Sigmoid colon (tissue), 7 donors: ENCODE measurements around the gene ALKBH6. TPM values are rescaled to one million over a fixed set of nuclear protein-coding genes. Genes with fewer than 3 reads are reported as not detected.

ENCODE experiments used
- DNase-seq: peaks from one replicate; pipeline ENCODE4 v3.0.0-alpha.2; 2019
- H3K27ac ChIP-seq, 4 donors: fragments of 200-600 bp; sonication (generic); one replicate each; pipeline ENCODE4 v1.5.1; 2016 to 2019; ENCODE audit warnings: mild to moderate bottlenecking in 1 of 4
- H3K27me3 ChIP-seq, 3 donors: fragments of 200-600 bp; sonication (generic); one replicate each; pipeline ENCODE4 v1.5.1; 2019; ENCODE audit warnings: mild to moderate bottlenecking in 1 of 3
- H3K36me3 ChIP-seq, 4 donors: fragments of 200-600 bp; sonication (generic); one replicate each; pipeline ENCODE4 v1.5.1; 2016 to 2019
- H3K4me1 ChIP-seq, 4 donors: fragments of 200-600 bp; sonication (generic); one replicate each; pipeline ENCODE4 v1.5.1; 2017 to 2019
- H3K4me3 ChIP-seq, 4 donors: fragments of 200-600 bp; sonication (generic); one replicate each; pipeline ENCODE4 v1.5.1; 2017 to 2019; ENCODE audit warnings: mild to moderate bottlenecking in 2 of 4, moderate library complexity in 1 of 4
- H3K9me3 ChIP-seq, 4 donors: fragments of 200-600 bp in 3 of 4; sonication (generic) in 3 of 4; one replicate each; pipeline versions ENCODE4 v1.5.1 to v1.6.1; 2013 to 2019
- EP300 ChIP-seq, 4 donors: sonication (generic); formaldehyde crosslinking; IDR thresholded peaks; one replicate each; pipeline ENCODE4 v1.6.1; 2017; ENCODE audit warnings: antibody characterized with exemption in 4 of 4
- POLR2A ChIP-seq, 2 donors: fragments of 450-650 bp; IDR thresholded peaks; one replicate each; pipeline ENCODE4 v1.6.1; 2016; ENCODE audit warnings: antibody characterized with exemption in 2 of 2, mild to moderate bottlenecking in 2 of 2, moderate library complexity in 2 of 2
- POLR2AphosphoS5 ChIP-seq, 4 donors: sonication (generic); formaldehyde crosslinking; IDR thresholded peaks; one replicate each; pipeline ENCODE4 v1.6.1; 2017; ENCODE audit warnings: antibody characterized with exemption in 4 of 4
- WGBS, 2 donors: extraction: QIAGEN DNeasy Blood & Tissue Kit; methylation state at CpG; one replicate each; pipeline ENCODE4 v1.1.7; 2013; 5-methylcytosine and 5-hydroxymethylcytosine counted together
- intact Hi-C: fragments of 100-400 bp; cut with DNase I; formaldehyde crosslinking; loops from one replicate; pipeline ENCODE4 v1.15.1; 2023
- polyA plus RNA-seq, 3 donors: library from polyadenylated mRNA; stranded (reverse); fragments of 200-250 nt; gene quantifications; one replicate each; pipeline ENCODE4 v1.2.3, GENCODE V29; 2013
- total RNA-seq, 4 donors: library from RNA; depleted of rRNA; stranded (reverse); fragments of >200 nt; gene quantifications; one replicate each; pipeline ENCODE4 v1.1.0, GENCODE V29; 2016
- TF ChIP-seq, protein P1 (sequence below), 4 experiments: fragments of 450-650 bp in 3 of 4; fragments of 200-600 bp in 1 of 4; IDR thresholded peaks; one replicate each; pipeline ENCODE4 v1.5.1; 2016 to 2019; ENCODE audit warnings: antibody characterized with exemption in 4 of 4, mild to moderate bottlenecking in 3 of 4, moderate library complexity in 2 of 4
- donor health status: healthy with polysubstance abuse.
- donor health status: Bipolar disorder and iron deficiency.
- donor health status: healthy.

ALKBH6 gene
- total and polyA plus RNA-seq, 7 donors, result 12.0 to 31.7 (median 24.4) TPM

DNA sequence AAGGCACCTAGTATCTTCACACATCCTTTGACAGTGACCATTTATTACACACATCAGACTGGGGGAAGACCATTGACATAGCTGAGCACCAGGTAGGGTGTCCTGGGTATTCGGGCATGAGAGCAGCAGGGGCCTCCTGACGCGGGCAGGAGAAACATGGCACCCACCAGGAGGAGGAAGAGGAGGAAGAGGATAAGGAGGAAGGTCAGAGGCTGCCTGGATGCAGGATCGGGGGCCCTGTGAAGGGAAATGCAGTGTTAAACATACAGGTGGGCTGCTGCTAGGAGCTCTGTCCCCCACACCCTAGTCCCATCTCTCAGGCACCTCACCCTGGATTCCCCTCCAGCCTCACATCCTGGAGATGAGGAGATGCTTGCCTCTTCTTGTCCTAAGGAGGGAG lies 10.7 kb downstream of the ALKBH6 start:
- H3K4me1 ChIP-seq, result peaks cover 0 to 21% (median 16%) of the 10 kb centered on the region in 4 donors
- H3K27me3 ChIP-seq, result no peaks in the 10 kb centered on the region
- DNase-seq, result no peak
- 98 to 99% methylated on average over 4 of the region's 4 CpGs for WGBS, 2 donors
- H3K27ac ChIP-seq, result no peak overlapping the region
- no peaks in the 10 kb centered on the region for H3K9me3 ChIP-seq
- H3K4me3 ChIP-seq, result no peak overlapping the region
- no peak for TF ChIP-seq EP300 (IDR thresholded peaks at IDR 0.05)
- TF ChIP-seq POLR2AphosphoS5 (IDR thresholded peaks at IDR 0.05), result no peak
- no peak for TF ChIP-seq POLR2A (IDR thresholded peaks at IDR 0.05)
- TF ChIP-seq, protein P1, sequence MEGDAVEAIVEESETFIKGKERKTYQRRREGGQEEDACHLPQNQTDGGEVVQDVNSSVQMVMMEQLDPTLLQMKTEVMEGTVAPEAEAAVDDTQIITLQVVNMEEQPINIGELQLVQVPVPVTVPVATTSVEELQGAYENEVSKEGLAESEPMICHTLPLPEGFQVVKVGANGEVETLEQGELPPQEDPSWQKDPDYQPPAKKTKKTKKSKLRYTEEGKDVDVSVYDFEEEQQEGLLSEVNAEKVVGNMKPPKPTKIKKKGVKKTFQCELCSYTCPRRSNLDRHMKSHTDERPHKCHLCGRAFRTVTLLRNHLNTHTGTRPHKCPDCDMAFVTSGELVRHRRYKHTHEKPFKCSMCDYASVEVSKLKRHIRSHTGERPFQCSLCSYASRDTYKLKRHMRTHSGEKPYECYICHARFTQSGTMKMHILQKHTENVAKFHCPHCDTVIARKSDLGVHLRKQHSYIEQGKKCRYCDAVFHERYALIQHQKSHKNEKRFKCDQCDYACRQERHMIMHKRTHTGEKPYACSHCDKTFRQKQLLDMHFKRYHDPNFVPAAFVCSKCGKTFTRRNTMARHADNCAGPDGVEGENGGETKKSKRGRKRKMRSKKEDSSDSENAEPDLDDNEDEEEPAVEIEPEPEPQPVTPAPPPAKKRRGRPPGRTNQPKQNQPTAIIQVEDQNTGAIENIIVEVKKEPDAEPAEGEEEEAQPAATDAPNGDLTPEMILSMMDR (IDR thresholded peaks at IDR 0.05), result no peak
- H3K36me3 ChIP-seq, result peaks cover 0 to 11% (median 2%) of the 10 kb centered on the region in 4 donors
- intact Hi-C loops, result no loop called here

DNA sequence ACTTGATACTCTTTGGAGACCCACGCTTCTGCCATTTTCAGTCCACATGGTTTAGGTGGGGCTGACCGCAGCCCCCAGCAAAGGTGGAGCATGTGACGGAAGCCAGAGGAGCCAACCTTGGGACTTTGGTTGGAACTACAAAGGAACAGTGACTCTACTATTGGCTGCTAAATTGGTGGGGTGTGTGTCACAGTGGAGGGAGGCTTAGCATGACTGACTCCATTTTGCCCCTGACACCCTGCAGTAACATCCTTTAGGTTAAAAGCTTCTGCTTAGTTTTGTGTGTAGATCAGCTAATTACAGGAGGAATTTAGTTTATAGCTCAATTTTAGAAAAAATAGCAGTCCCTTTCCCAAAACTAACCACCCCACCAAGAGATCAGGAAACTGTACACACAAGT lies 12.4 kb downstream of the ALKBH6 start:
- intact Hi-C loops, result no loop called here
- TF ChIP-seq, protein P1 (IDR thresholded peaks at IDR 0.05), result no peak
- TF ChIP-seq EP300 (IDR thresholded peaks at IDR 0.05) (no peak), POLR2A (IDR thresholded peaks at IDR 0.05) (no peak), POLR2AphosphoS5 (IDR thresholded peaks at IDR 0.05) (no peak)
- no peaks in the 10 kb centered on the region for H3K9me3 ChIP-seq
- 98% methylated on average over 3 of the region's 3 CpGs for WGBS, 2 donors
- H3K4me3 ChIP-seq, result no peak overlapping the region
- peaks cover 0 to 21% (median 2%) of the 10 kb centered on the region in 4 donors for H3K36me3 ChIP-seq
- no peak overlapping the region for H3K27ac ChIP-seq
- DNase-seq, result no peak
- no peaks in the 10 kb centered on the region for H3K27me3 ChIP-seq
- peaks cover 0 to 32% (median 21%) of the 10 kb centered on the region in 4 donors for H3K4me1 ChIP-seq

DNA sequence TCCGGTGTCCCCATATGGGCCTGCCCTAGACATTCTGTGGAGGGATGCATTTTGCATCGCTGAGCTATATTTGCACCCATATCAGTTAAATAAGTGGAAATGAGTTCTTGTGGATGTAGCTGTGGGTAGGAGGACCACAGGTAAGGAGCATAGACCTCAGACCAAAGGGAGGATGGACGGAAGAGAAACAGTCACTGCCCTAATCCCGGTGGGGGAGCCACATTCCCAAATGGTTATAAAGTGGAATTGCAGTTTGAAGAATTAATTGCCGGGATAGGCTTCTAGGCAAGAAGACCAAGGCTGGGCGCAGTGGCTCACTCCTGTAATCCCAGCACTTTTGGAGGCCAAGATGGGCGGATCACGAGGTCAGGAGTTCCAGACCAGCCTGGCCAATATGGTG lies 17.2 kb downstream of the ALKBH6 start:
- Histone ChIP-seq H3K4me3 (peak overlapping the region in 1 of 4 donors; percentile 71), H3K27ac (peak overlapping the region; percentile 88 to 94 (median 91)), H3K4me1 (peaks cover 0 to 51% (median 42%) of the 10 kb centered on the region in 4 donors), H3K9me3 (no peaks in the 10 kb centered on the region), H3K27me3 (no peaks in the 10 kb centered on the region), H3K36me3 (peaks cover 0 to 12% (median 2%) of the 10 kb centered on the region in 4 donors)
- TF ChIP-seq EP300 (IDR thresholded peaks at IDR 0.05) (no peak), POLR2A (IDR thresholded peaks at IDR 0.05) (no peak), POLR2AphosphoS5 (IDR thresholded peaks at IDR 0.05) (no peak)
- TF ChIP-seq, protein P1 (IDR thresholded peaks at IDR 0.05), result no peak
- WGBS, 2 donors, result 80 to 91% methylated on average over 8 of the region's 8 CpGs
- intact Hi-C loops, result loop anchor here (5.0 kb wide), 1 partner anchor 249 kb away; the partner anchor contains the start of genes LIN37, PSENEN and U2AF1L4
- DNase-seq, result no peak

DNA sequence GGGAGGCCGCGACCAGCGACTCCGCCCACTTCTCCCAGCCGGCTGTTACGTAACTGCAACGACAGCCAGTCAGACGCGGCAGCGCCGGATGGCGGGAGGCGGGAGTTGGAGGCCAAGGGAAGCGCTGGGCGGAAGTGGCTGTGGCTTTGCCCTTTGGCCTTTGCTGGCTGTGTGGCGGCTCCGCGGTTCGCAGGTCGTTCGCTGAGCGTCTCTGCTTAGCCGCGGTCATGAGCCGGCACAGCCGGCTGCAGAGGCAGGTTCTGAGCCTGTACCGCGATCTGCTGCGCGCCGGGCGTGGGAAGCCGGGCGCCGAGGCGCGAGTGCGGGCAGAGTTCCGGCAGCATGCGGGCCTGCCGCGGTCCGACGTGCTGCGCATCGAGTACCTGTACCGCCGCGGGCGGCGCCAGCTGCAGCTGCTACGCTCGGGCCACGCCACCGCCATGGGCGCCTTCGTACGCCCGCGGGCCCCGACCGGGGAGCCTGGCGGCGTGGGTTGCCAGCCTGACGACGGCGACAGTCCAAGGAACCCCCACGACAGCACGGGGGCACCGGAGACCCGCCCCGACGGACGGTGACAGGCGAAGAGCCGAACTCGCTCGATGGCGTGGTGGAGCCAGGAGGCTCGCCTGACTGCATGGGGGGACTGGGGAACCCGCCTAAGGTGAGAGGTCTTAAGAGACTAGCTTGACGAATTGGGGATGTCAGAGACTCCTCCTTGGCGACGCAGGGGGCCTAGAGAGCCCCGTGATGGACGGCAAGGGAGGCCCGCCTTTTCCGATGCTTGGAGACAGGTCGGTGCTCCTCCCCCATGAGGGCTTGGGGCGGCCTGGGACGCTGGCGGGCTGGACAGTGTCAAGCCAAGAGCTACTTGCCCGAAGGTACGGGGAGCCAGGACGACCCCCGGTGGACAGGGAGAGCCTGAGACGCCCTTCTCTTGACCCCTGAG lies 18.7 kb downstream of the ALKBH6 start, which contains the start of gene SDHAF1:
SDHAF1 (plus strand) TSS at position 141 of the 946 bp plus-strand sequence; CDS start at position 228, 87 bp downstream.
- 0 to 1% methylated on average over 97 of the region's 97 CpGs for WGBS, 2 donors
- intact Hi-C loops, result loop anchor here (1.0 to 5.0 kb wide), 4 partner anchors 19 to 248 kb away; partner anchors contain the start of genes ALKBH6, LIN37, POLR2I and PSENEN

More for the DNA sequence above, 18.7 kb downstream of the ALKBH6 start, which contains the start of gene SDHAF1:
- no peaks in the 10 kb centered on the region for H3K9me3 ChIP-seq
- DNase-seq, result peak; percentile 99
- peak within 1 kb of the TSS; percentile 71 to 98 (median 89) for H3K4me3 ChIP-seq
- H3K4me1 ChIP-seq, result peaks cover 0 to 49% (median 42%) of the 10 kb centered on the region in 4 donors
- TF ChIP-seq POLR2A (IDR thresholded peaks at IDR 0.05), result peak; percentile 83 to 87
- TF ChIP-seq EP300 (IDR thresholded peaks at IDR 0.05), result no peak
- TF ChIP-seq, protein P1 (IDR thresholded peaks at IDR 0.05), result no peak
- peak; percentile 91 to 98 (median 96) for TF ChIP-seq POLR2AphosphoS5 (IDR thresholded peaks at IDR 0.05)
- H3K36me3 ChIP-seq, result peaks cover 0 to 12% (median 0%) of the 10 kb centered on the region in 4 donors
- no peaks in the 10 kb centered on the region for H3K27me3 ChIP-seq
- peak within 1 kb of the TSS; percentile 88 to 94 (median 91) for H3K27ac ChIP-seq
